ENCODE measurements around the gene LRP1.

Gene LRP1

DNA sequence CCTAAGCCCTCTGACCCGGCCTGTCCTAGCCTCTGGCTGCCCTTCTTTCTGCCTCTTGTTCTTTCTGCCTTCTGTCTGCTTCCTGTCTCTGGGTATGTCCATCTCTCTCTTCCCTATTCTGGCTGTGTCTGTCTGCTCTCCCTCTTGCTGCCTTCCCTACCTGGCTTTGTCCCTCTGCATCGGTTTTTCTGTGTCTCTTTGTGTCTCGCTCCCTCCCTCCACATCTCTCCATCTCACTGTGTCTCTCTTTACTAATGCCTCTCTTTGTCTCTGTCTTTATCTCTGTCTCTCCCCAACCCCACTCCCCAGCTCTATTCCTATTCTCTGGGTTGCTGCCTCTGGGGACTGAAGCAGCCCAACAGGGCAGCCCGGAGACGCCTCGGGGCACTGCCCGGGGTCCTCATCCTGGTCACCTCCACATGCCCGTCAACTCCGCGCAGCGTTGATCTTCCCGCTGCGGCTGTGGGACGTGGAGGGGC lies 111.3 kb downstream of the LRP1 start:
- TF ChIP-seq, protein P1, sequence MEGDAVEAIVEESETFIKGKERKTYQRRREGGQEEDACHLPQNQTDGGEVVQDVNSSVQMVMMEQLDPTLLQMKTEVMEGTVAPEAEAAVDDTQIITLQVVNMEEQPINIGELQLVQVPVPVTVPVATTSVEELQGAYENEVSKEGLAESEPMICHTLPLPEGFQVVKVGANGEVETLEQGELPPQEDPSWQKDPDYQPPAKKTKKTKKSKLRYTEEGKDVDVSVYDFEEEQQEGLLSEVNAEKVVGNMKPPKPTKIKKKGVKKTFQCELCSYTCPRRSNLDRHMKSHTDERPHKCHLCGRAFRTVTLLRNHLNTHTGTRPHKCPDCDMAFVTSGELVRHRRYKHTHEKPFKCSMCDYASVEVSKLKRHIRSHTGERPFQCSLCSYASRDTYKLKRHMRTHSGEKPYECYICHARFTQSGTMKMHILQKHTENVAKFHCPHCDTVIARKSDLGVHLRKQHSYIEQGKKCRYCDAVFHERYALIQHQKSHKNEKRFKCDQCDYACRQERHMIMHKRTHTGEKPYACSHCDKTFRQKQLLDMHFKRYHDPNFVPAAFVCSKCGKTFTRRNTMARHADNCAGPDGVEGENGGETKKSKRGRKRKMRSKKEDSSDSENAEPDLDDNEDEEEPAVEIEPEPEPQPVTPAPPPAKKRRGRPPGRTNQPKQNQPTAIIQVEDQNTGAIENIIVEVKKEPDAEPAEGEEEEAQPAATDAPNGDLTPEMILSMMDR (conservative IDR thresholded peaks at IDR 0.05) = no peak
- TF ChIP-seq ZFX (IDR thresholded peaks at IDR 0.05) = no peak
- H3K27ac ChIP-seq = peak overlapping the region; percentile 34

- H3K27ac ChIP-seq = peak overlapping the region; percentile 34
- TF ChIP-seq, protein P1 (conservative IDR thresholded peaks at IDR 0.05) = peak; percentile 27
- no peak for TF ChIP-seq ZFX (IDR thresholded peaks at IDR 0.05)
These were observed 112.0 kb downstream of the LRP1 start for GRCh38 chr12:57240066-57240921.

- peak overlapping the region; percentile 34 for H3K27ac ChIP-seq
- no peak for TF ChIP-seq ZFX (IDR thresholded peaks at IDR 0.05)
- TF ChIP-seq, protein P1 (conservative IDR thresholded peaks at IDR 0.05) = no peak; the same call in none of the 2 replicates
These were observed 112.7 kb downstream of the LRP1 start for GRCh38 chr12:57240926-57241401.

GRCh38 chr12:57241402-57242310 lies 113.4 kb downstream of the LRP1 start:
- no peak for TF ChIP-seq ZFX (IDR thresholded peaks at IDR 0.05)
- TF ChIP-seq, protein P1 (conservative IDR thresholded peaks at IDR 0.05) = no peak

DNA sequence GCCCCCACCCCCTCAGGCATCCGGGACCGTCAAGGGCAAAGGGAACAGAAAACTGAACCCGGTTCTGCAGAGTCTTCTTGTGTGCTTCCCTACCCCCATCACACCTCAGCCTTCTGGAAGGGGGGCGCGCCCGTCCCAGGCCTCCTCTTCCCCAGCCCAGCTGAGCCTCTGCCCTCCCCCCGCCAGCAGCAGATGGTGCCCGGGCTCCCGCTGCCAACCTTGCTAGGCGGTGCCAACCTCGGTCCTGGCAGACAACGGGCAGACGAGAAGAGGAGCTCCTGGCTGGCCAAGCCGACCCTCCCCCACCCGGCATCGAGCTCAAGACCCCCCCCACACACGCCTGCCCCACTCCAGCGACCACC lies 114.0 kb downstream of the LRP1 start:
- TF ChIP-seq, protein P1 (conservative IDR thresholded peaks at IDR 0.05) = no peak
- no peak for TF ChIP-seq ZFX (IDR thresholded peaks at IDR 0.05)
- H3K27ac ChIP-seq = peak overlapping the region; percentile 53

More at GRCh38 chr12:57241402-57242310, 113.4 kb downstream of the LRP1 start:
- H3K27ac ChIP-seq = no peak overlapping the region; the same call in 1 of the 2 replicates

- peak overlapping the region; percentile 53 for H3K27ac ChIP-seq
- no peak for TF ChIP-seq ZFX (IDR thresholded peaks at IDR 0.05)
- TF ChIP-seq, protein P1 (conservative IDR thresholded peaks at IDR 0.05) = no peak; the same call in 1 of the 2 replicates
These were observed 114.6 kb downstream of the LRP1 start for GRCh38 chr12:57242691-57243454.
